ENCODE results near the gene CALN1. TPM values are rescaled to one million over a fixed set of nuclear protein-coding genes. Genes with fewer than 3 reads are reported as not detected.

The CALN1 gene
- total RNA-seq, 4 donors from 2014 or later: under 0.01 to 0.33 (median 0.10) TPM; not detected in 1

DNA sequence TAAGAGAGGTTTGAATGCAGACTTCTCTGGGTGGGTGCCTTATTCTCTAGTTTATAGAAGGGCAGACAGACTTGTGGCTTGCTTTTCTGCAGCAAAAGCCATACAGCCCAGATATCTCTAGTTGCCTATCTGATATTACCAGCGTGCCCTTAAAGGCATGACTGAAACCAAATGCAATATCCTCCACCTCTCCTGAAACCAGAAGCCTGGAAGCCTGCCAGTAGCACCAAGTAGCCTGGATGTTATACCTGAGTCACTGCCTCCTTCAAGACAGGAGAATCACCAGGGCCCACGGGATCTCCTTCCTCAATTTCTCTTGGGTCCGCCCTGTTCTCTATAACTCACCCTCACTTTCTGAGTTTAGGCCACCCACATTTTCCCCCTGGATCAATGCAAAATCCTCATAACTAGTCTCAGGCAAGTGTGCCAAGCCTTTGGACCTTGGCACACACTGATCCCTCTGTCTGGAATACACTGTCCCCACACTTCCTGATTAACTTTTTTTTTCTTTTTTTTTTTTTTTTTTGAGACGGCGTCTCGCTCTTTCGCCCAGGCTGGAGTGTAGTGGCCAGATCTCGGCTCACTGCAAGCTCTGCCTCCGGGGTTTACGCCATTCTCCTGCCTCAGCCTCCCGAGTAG lies 641.8 kb downstream of the CALN1 start:
- DNase-seq: peak; percentile 27 to 32
- H3K27ac ChIP-seq: no peak overlapping the region
- no peaks in the 10 kb centered on the region for H3K4me1 ChIP-seq
- no peak overlapping the region for H3K4me3 ChIP-seq (replicated peaks in 1 of 3)
- no peaks in the 10 kb centered on the region for H3K36me3 ChIP-seq
- TF ChIP-seq POLR2A (IDR thresholded peaks at IDR 0.05): no peak
- TF ChIP-seq, protein P1, sequence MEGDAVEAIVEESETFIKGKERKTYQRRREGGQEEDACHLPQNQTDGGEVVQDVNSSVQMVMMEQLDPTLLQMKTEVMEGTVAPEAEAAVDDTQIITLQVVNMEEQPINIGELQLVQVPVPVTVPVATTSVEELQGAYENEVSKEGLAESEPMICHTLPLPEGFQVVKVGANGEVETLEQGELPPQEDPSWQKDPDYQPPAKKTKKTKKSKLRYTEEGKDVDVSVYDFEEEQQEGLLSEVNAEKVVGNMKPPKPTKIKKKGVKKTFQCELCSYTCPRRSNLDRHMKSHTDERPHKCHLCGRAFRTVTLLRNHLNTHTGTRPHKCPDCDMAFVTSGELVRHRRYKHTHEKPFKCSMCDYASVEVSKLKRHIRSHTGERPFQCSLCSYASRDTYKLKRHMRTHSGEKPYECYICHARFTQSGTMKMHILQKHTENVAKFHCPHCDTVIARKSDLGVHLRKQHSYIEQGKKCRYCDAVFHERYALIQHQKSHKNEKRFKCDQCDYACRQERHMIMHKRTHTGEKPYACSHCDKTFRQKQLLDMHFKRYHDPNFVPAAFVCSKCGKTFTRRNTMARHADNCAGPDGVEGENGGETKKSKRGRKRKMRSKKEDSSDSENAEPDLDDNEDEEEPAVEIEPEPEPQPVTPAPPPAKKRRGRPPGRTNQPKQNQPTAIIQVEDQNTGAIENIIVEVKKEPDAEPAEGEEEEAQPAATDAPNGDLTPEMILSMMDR (IDR thresholded peaks at IDR 0.05): no peak
- intact Hi-C loops (cut with DNase I): no loop called here
- WGBS, 2 donors: 86 to 87% methylated on average over 11 of the region's 11 CpGs
- H3K9me3 ChIP-seq: no peaks in the 10 kb centered on the region
- H3K27me3 ChIP-seq: no peaks in the 10 kb centered on the region

DNA sequence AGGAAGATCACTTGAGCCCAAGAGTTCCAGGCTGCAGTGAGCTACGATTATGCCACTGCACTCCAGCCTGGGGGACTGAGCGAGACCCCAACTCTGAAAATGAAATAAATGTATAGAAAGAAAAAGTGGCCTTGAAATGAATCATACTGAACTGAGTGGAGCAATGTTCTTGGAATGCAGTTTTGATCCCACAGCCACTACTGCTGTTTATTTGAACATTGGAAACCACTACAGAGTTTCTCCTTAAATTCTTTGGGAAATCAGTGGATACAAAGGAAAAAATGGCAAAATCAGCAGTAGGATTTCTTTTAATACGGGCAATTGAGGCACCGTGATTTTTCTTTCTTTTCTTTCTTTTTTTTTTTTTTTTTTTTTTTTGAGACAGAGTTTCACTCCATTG lies 642.8 kb downstream of the CALN1 start:
- Histone ChIP-seq H3K27me3 (no peaks in the 10 kb centered on the region), H3K9me3 (no peaks in the 10 kb centered on the region), H3K36me3 (no peaks in the 10 kb centered on the region), H3K4me3 (replicated peaks in 1 of 3) (no peak overlapping the region), H3K27ac (no peak overlapping the region), H3K4me1 (no peaks in the 10 kb centered on the region)
- no peak for DNase-seq
- no peak for TF ChIP-seq POLR2A (IDR thresholded peaks at IDR 0.05)
- TF ChIP-seq, protein P1 (IDR thresholded peaks at IDR 0.05): no peak
- 85 to 90% methylated on average over 4 of the region's 4 CpGs for WGBS, 2 donors
- intact Hi-C loops (cut with DNase I): no loop called here

DNA sequence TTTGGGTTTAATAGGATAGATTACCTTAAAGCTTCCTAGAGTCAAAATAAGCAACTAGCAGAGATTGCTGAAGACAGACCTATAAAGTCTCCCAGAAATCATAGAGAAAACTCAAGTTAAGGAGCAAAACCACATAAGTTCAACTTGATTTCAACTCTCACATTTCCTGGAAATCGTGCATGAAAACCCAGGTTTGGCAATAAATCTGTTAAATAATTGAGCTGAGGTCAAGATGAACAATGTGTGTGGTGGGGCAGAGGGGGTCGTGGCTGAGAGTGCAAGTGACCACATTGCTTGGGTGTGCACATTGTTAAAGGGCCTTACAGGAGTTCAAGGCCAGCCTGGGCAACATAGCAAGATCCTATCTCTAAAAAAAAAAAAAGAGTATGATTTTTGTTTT lies 643.7 kb downstream of the CALN1 start:
- intact Hi-C loops (cut with DNase I): no loop called here
- H3K27ac ChIP-seq: no peak overlapping the region
- H3K4me1 ChIP-seq: no peaks in the 10 kb centered on the region
- no peaks in the 10 kb centered on the region for H3K9me3 ChIP-seq
- no peak overlapping the region for H3K4me3 ChIP-seq (replicated peaks in 1 of 3)
- DNase-seq: no peak
- WGBS, 2 donors: 65 to 69% methylated on average over 2 of the region's 2 CpGs
- H3K36me3 ChIP-seq: no peaks in the 10 kb centered on the region
- TF ChIP-seq, protein P1 (IDR thresholded peaks at IDR 0.05): no peak
- no peak for TF ChIP-seq POLR2A (IDR thresholded peaks at IDR 0.05)
- H3K27me3 ChIP-seq: no peaks in the 10 kb centered on the region

DNA sequence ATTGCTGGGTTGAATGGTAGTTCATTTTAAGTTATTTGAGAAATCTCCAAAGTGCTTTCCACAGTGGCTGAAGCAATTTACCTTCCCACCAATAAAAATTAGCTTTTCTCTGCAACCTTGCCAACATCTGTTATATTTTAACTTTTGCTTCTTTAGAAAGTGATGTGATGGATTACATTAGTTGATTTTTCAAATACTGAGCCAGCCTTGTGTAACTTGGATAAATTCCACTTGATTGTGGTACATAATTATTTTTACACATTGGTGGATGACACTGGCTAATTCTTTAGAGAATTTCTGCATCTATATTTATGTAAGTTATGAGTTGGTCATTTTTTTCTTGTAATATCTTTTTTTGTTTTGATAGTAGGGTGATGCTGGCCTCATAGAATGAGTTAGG lies 646.1 kb downstream of the CALN1 start:
- Histone ChIP-seq H3K4me1 (no peaks in the 10 kb centered on the region), H3K4me3 (replicated peaks in 1 of 3) (no peak overlapping the region), H3K27me3 (no peaks in the 10 kb centered on the region), H3K36me3 (no peaks in the 10 kb centered on the region), H3K27ac (no peak overlapping the region), H3K9me3 (no peaks in the 10 kb centered on the region)
- TF ChIP-seq, protein P1 (IDR thresholded peaks at IDR 0.05): no peak
- TF ChIP-seq POLR2A (IDR thresholded peaks at IDR 0.05): no peak
- intact Hi-C loops (cut with DNase I): no loop called here
- no peak for DNase-seq

DNA sequence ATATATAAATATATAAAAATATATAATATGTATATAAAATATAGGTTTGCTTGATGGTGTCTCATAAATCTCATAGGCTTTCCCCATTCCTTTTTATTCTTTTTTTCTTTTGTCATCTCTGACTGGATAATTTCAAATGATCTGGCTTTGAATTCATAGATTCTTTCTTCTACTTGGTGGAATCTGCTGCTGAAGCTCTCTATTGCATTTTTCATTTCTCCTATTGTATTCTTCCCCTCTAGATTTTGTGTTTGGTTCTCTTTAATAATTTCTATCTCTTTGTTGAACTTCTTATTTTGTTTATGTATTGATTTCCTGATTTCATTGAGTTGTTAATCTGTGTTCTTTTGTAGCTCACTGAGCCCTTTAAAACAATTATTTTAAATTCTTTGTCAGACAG lies 650.8 kb downstream of the CALN1 start:
- Histone ChIP-seq H3K36me3 (no peaks in the 10 kb centered on the region), H3K9me3 (no peaks in the 10 kb centered on the region), H3K27ac (no peak overlapping the region), H3K4me3 (replicated peaks in 1 of 3) (no peak overlapping the region), H3K4me1 (no peaks in the 10 kb centered on the region), H3K27me3 (no peaks in the 10 kb centered on the region)
- intact Hi-C loops (cut with DNase I): no loop called here
- TF ChIP-seq POLR2A (IDR thresholded peaks at IDR 0.05): no peak
- TF ChIP-seq, protein P1 (IDR thresholded peaks at IDR 0.05): no peak
- DNase-seq: no peak
